Islet precursor cell (in vitro differentiated cells): Measurements from ENCODE around the gene PCDHB11.
"Not testable (repeated sequence)": the region's sequence is repeated elsewhere in the genome, so short reads cannot be mapped to it uniquely, and the experiment has no call there.

Experiments
- DNase-seq: peaks from one replicate; pipeline ENCODE4 v3.0.0-alpha.2; 2018

The PCDHB11 gene

DNA sequence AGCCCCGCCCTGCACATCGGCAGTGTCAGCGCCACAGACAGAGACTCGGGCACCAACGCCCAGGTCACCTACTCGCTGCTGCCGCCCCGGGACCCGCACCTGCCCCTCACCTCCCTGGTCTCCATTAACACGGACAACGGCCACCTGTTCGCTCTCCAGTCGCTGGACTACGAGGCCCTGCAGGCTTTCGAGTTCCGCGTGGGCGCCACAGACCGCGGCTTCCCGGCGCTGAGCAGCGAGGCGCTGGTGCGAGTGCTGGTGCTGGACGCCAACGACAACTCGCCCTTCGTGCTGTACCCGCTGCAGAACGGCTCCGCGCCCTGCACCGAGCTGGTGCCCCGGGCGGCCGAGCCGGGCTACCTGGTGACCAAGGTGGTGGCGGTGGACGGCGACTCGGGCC lies 47.5 kb downstream of the PCDHB11 start:
- DNase-seq = not testable (repeated sequence)

GRCh38 chr5:141247434-141247833 lies 48.0 kb downstream of the PCDHB11 start:
- DNase-seq = not testable (repeated sequence)

DNA sequence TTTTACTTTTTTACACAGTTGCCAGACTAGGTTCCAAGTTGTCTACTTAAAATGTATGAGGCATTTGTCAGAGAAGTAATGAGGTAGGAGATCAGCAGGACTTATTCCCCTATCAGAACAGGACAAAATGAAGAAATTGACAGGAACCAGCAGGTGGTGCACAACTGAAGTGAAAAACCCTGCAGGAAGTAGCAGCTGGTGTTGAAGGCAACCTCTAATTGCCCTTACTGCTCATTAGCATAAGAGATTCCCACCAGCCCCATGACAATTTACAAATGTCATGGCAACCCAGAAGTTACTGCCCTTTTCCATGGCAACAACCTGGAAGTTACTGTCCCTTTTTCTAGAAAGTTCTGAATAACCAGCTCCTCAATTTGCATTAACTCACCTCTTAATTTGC lies 51.1 kb downstream of the PCDHB11 start:
- no peak for DNase-seq
